ENCODE measurements around the gene EHBP1.

GRCh38 chr2:63064197-63064596 lies 358.7 kb downstream of the EHBP1 start:
- TF ChIP-seq JUN (IDR thresholded peaks at IDR 0.05; ENCODE audit: borderline replicate concordance, insufficient read depth, insufficient read length, low read depth): no peak
- TF ChIP-seq CTCF (IDR thresholded peaks at IDR 0.05; ENCODE audit: extremely low read depth in 1 of 2, insufficient read depth in 1 of 2, low read depth in 1 of 2, low read length in 2 of 2): no peak
